SK-N-SH (cell line): ENCODE results near the gene POU2F1.

Experiments used
- EZH2phosphoT487 ChIP-seq: fragments of 200-600 bp; sonication (generic); IDR thresholded peaks from 2 replicates; pipeline ENCODE4 v1.6.1; 2017; ENCODE audit warnings: low read depth, mixed run types, mild to moderate bottlenecking, antibody characterized with exemption, moderate library complexity, borderline replicate concordance
- GATA2 ChIP-seq: sonication (generic); formaldehyde crosslinking; IDR thresholded peaks from 2 replicates; pipeline ENCODE4 v1.5.0; 2020; ENCODE audit warnings: mild to moderate bottlenecking, missing genetic modification reagents
- MXI1 ChIP-seq: IDR thresholded peaks from 2 replicates; pipeline ENCODE4 v1.6.1; 2012; ENCODE audit warnings: mild to moderate bottlenecking, low read depth, low read length, improper control_type of control experiment
- NRF1 ChIP-seq: IDR thresholded peaks from 2 replicates; pipeline ENCODE4 v1.6.1; 2012; ENCODE audit warnings: low read depth, mild to moderate bottlenecking, low read length
- RCOR1 ChIP-seq: fragments of 150-350 bp; IDR thresholded peaks from 2 replicates; pipeline ENCODE4 v1.6.1; 2017; ENCODE audit warnings: antibody characterized with exemption, low read length
- TAF1 ChIP-seq: IDR thresholded peaks from 2 replicates; pipeline ENCODE4 v1.6.1; 2012; ENCODE audit warnings: low read depth, mild to moderate bottlenecking, low read length, moderate library complexity, borderline replicate concordance
- YY1 ChIP-seq: IDR thresholded peaks from 2 replicates; pipeline ENCODE4 v1.4.0; 2012; ENCODE audit warnings: low read depth, mild to moderate bottlenecking
- TF ChIP-seq, protein P1 (sequence below): fragments of 200-600 bp; sonication (generic); IDR thresholded peaks from 2 replicates; pipeline ENCODE4 v1.6.1; 2017; ENCODE audit warnings: antibody characterized with exemption, mild to moderate bottlenecking, moderate library complexity
- TF ChIP-seq, protein P2 (sequence below): IDR thresholded peaks from 2 replicates; pipeline ENCODE4 v1.4.0; 2012; ENCODE audit warnings: low read depth

DNA sequence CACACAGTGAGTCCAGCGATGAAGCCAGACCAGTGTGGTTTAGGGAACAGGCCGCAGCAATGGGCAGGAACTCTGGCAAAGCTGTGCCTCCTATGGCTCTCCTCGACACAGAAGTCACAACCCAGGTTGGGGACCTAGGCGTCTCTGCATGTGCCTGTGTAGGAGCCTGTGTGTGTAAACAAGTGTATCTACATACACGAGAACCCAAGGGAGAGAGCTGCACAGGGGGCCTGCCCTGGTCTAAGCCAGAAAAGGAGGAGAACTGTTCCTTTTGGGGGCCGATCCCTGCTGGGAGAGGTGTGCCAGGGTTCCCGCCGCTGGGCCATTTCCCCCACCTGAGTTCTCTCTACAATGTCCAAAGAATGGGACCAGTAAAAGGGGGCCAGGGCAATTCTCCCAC lies 241.7 kb downstream of the POU2F1 start:
- TF ChIP-seq, protein P1, sequence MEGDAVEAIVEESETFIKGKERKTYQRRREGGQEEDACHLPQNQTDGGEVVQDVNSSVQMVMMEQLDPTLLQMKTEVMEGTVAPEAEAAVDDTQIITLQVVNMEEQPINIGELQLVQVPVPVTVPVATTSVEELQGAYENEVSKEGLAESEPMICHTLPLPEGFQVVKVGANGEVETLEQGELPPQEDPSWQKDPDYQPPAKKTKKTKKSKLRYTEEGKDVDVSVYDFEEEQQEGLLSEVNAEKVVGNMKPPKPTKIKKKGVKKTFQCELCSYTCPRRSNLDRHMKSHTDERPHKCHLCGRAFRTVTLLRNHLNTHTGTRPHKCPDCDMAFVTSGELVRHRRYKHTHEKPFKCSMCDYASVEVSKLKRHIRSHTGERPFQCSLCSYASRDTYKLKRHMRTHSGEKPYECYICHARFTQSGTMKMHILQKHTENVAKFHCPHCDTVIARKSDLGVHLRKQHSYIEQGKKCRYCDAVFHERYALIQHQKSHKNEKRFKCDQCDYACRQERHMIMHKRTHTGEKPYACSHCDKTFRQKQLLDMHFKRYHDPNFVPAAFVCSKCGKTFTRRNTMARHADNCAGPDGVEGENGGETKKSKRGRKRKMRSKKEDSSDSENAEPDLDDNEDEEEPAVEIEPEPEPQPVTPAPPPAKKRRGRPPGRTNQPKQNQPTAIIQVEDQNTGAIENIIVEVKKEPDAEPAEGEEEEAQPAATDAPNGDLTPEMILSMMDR = no peak
- TF ChIP-seq RCOR1 (no peak), TAF1 (no peak), GATA2 (CRISPR knock-in tag) (no peak), EZH2phosphoT487 (no peak), MXI1 (no peak), YY1 (no peak), NRF1 (no peak)
- TF ChIP-seq, protein P2, sequence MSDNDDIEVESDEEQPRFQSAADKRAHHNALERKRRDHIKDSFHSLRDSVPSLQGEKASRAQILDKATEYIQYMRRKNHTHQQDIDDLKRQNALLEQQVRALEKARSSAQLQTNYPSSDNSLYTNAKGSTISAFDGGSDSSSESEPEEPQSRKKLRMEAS = no peak
